Activated CD4-positive, alpha-beta T cell treated with anti-CD3 and anti-CD28 coated beads, Interleukin-2, amount 50 U/mL, for 4 hours (primary cell): Measurements from ENCODE around the gene MESD.

Source experiments
- DNase-seq, 2 experiments: peaks; one replicate each; pipeline ENCODE4 v3.0.0-alpha.2; 2020

MESD gene

GRCh38 chr15:80931721-80932512, 57.7 kb downstream of the MESD start:
- DNase-seq = no peak

GRCh38 chr15:80931191-80931590, 58.4 kb downstream of the MESD start:
- DNase-seq = no peak

GRCh38 chr15:80929689-80930088, 59.9 kb downstream of the MESD start:
- DNase-seq = no peak

- DNase-seq = no peak
Observed at GRCh38 chr15:80929225-80929624, 60.4 kb downstream of the MESD start.

- no peak for DNase-seq
Observed at GRCh38 chr15:80926126-80926525, 63.5 kb downstream of the MESD start.

GRCh38 chr15:80925597-80926059, 64.0 kb downstream of the MESD start:
- DNase-seq = no peak

GRCh38 chr15:80924278-80924677, 65.3 kb downstream of the MESD start:
- no peak for DNase-seq

- no peak for DNase-seq
Observed at GRCh38 chr15:80923668-80924067, 66.0 kb downstream of the MESD start.

- DNase-seq = no peak
Observed at GRCh38 chr15:80921736-80922410, 67.7 kb downstream of the MESD start.

- DNase-seq = no peak
Observed at GRCh38 chr15:80920271-80920699, 69.3 kb downstream of the MESD start.

GRCh38 chr15:80918196-80918783, 71.3 kb downstream of the MESD start:
- DNase-seq = no peak

GRCh38 chr15:80916056-80916455, 73.6 kb downstream of the MESD start:
- no peak for DNase-seq

GRCh38 chr15:80915472-80915871, 74.1 kb downstream of the MESD start:
- DNase-seq = no peak

GRCh38 chr15:80913541-80913940, 76.1 kb downstream of the MESD start:
- no peak for DNase-seq

- DNase-seq = no peak
Observed at GRCh38 chr15:80912673-80913072, 76.9 kb downstream of the MESD start.

GRCh38 chr15:80911821-80912220, 77.8 kb downstream of the MESD start:
- DNase-seq = no peak

- no peak for DNase-seq
Observed at GRCh38 chr15:80906159-80906766, 83.4 kb downstream of the MESD start.

- no peak for DNase-seq
Observed at GRCh38 chr15:80904998-80905397, 84.6 kb downstream of the MESD start.

GRCh38 chr15:80902298-80902801, 87.3 kb downstream of the MESD start:
- no peak for DNase-seq

- DNase-seq = no peak
Observed at GRCh38 chr15:80898040-80898439, 91.6 kb downstream of the MESD start.
